Ascending aorta (tissue), 2 donors: ENCODE measurements around the gene MIEF1. TPM values are rescaled to one million over a fixed set of nuclear protein-coding genes. Genes with fewer than 3 reads are reported as not detected.
"Not testable (repeated sequence)": the region's sequence is repeated elsewhere in the genome, so short reads cannot be mapped to it uniquely, and the experiment has no call there.

ENCODE experiments used
- DNase-seq, 2 donors: peaks; one replicate each; pipeline ENCODE4 v3.0.0-alpha.2; 2019; ENCODE audit warnings: low spot score in 2 of 2
- H3K27ac ChIP-seq, 2 donors: fragments of 200-600 bp; sonication (generic); one replicate each; pipeline ENCODE4 v1.5.1; 2016 to 2017; ENCODE audit warnings: mild to moderate bottlenecking in 1 of 2
- H3K27me3 ChIP-seq: fragments of 200-600 bp; sonication (generic); one replicate; pipeline ENCODE4 v1.5.1; 2017
- H3K36me3 ChIP-seq, 2 donors: fragments of 200-600 bp; sonication (generic); one replicate each; pipeline ENCODE4 v1.5.1; 2016
- H3K4me1 ChIP-seq, 2 donors: fragments of 200-600 bp; sonication (generic); one replicate each; pipeline ENCODE4 v1.5.1; 2016 to 2017; ENCODE audit warnings: mild to moderate bottlenecking in 1 of 2
- H3K4me3 ChIP-seq, 2 donors: fragments of 200-600 bp; sonication (generic); one replicate each; pipeline ENCODE4 v1.5.1; 2016 to 2017; ENCODE audit warnings: mild to moderate bottlenecking in 1 of 2
- H3K9me3 ChIP-seq, 2 donors: fragments of 200-600 bp; sonication (generic); one replicate each; pipeline ENCODE4 v1.5.1; 2016
- intact Hi-C: fragments of 100-400 bp; cut with DNase I; formaldehyde crosslinking; loops from one replicate; pipeline ENCODE4 v1.15.1; 2023
- total RNA-seq: library from RNA; depleted of rRNA; stranded (reverse); fragments of >200 nt; gene quantifications from one replicate; pipeline ENCODE4 v1.1.0, GENCODE V29; 2016
- TF ChIP-seq, protein P1 (sequence below), 3 experiments: fragments of 200-600 bp in 2 of 3; fragments of 450-650 bp in 1 of 3; sonication (generic) in 2 of 3; IDR thresholded peaks; one replicate each; pipeline ENCODE4 v1.5.1; 2016 to 2019; ENCODE audit warnings: antibody characterized with exemption in 3 of 3, mild to moderate bottlenecking in 1 of 3, moderate library complexity in 1 of 3

Gene MIEF1
- total RNA-seq, 1 donor from 2014 or later: 22.5 TPM

DNA sequence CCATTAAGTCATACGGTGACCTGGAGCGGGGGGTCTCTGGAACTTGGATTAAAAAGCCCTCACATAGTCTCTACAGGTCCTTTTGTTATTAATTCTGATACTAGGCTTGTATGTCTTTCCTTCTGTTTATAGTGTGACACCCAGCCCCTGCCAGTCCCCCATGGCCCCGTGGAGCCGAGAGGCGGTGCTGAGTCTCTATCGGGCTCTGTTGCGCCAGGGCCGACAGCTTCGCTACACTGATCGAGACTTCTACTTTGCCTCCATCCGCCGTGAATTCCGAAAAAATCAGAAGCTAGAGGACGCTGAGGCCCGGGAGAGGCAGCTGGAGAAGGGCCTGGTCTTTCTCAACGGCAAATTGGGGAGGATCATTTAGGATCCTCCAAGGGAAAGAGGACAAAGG is 2.0 kb downstream of the MIEF1 start:
- Histone ChIP-seq H3K4me3 (no peak overlapping the region), H3K4me1 (peaks cover 6 to 19% of the 10 kb centered on the region in 2 donors), H3K27ac (no peak overlapping the region), H3K9me3 (no peaks in the 10 kb centered on the region), H3K27me3 (no peaks in the 10 kb centered on the region), H3K36me3 (peaks cover 39 to 48% of the 10 kb centered on the region in 2 donors)
- TF ChIP-seq, protein P1, sequence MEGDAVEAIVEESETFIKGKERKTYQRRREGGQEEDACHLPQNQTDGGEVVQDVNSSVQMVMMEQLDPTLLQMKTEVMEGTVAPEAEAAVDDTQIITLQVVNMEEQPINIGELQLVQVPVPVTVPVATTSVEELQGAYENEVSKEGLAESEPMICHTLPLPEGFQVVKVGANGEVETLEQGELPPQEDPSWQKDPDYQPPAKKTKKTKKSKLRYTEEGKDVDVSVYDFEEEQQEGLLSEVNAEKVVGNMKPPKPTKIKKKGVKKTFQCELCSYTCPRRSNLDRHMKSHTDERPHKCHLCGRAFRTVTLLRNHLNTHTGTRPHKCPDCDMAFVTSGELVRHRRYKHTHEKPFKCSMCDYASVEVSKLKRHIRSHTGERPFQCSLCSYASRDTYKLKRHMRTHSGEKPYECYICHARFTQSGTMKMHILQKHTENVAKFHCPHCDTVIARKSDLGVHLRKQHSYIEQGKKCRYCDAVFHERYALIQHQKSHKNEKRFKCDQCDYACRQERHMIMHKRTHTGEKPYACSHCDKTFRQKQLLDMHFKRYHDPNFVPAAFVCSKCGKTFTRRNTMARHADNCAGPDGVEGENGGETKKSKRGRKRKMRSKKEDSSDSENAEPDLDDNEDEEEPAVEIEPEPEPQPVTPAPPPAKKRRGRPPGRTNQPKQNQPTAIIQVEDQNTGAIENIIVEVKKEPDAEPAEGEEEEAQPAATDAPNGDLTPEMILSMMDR (IDR thresholded peaks at IDR 0.05): no peak
- intact Hi-C loops: no loop called here
- DNase-seq: no peak

DNA sequence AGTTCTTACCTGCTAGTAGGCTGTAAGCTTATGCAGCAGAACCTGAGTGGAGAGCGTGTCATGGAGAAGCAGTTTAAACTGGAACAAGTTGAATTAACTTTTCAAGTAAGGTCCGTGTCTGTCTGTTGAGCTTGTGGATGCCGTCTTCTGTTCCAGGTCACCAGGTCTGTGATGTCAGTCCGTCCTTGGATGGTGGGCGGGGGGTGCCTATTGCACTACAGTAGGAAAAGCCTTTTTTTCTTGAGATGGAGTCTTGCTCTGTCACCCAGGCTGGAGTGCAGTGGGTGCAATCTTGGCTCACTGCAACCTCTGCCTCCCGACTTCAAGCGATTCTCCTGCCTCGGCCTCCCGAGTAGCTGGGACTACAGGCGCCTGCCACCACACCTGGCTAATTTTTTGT is 4.9 kb downstream of the MIEF1 start:
- H3K36me3 ChIP-seq: peaks cover 52 to 78% of the 10 kb centered on the region in 2 donors
- intact Hi-C loops, DNase-seq: not testable (repeated sequence)

DNA sequence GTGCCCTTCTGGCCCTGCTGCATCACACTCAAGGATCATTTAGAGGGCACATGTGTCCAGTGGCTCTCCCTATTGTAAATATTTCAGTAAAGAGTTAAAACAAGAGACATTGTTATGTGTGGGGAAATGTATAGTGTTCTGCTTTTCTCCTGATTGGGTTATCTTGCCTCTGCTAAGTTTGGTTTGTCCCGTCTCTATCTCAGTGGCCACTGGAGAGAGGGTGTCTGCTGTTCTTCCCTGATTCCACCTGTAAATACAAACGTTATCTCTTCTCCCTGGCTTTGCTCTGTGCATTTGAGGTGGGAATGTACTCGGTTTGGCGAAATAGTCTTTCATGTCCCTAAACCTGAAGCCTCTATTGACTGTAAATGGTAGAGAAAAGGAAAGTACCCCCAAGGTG is 6.3 kb downstream of the MIEF1 start:
- Histone ChIP-seq H3K4me1 (peaks cover 0 to 4% of the 10 kb centered on the region in 2 donors), H3K9me3 (no peaks in the 10 kb centered on the region), H3K27ac (no peak overlapping the region), H3K36me3 (peaks cover 65 to 89% of the 10 kb centered on the region in 2 donors), H3K27me3 (no peaks in the 10 kb centered on the region), H3K4me3 (no peak overlapping the region)
- no peak for DNase-seq
- intact Hi-C loops: no loop called here
- TF ChIP-seq, protein P1 (IDR thresholded peaks at IDR 0.05): no peak

More for the DNA sequence above, 4.9 kb downstream of the MIEF1 start:
- not testable (repeated sequence) for H3K4me3 ChIP-seq, H3K27ac ChIP-seq, H3K27me3 ChIP-seq, H3K9me3 ChIP-seq
- peaks cover 0 to 11% of the 10 kb centered on the region in 2 donors for H3K4me1 ChIP-seq

DNA sequence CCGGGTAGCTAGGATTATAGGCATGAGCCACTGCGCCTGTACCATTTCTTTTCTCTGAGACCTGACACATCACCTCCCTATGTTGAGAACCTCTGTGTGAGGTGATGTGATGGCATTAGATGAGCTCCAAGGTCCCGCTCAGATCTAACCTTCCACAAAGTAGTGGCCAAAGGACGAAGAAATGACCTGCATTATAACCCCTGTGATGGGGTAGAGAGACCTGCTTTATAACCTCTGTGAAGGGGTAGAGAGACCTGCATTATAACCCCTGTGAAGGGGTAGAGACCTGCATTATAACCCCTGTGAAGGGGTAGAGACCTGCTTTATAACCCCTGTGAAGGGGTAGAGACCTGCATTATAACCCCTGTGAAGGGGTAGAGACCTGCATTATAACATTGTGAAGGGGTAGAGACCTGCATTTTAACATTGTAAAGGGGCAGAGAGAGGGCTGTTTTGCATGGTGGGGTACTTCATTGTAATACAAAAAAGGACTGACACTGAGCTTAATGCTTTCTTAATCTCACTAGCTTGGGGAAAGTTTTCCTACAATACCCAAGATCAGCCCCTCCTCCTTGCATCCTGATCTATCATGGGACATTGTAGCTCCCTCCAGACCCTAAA is 8.5 kb downstream of the MIEF1 start:
- intact Hi-C loops: no loop called here
- no peaks in the 10 kb centered on the region for H3K9me3 ChIP-seq
- H3K27ac ChIP-seq: no peak overlapping the region
- TF ChIP-seq, protein P1 (IDR thresholded peaks at IDR 0.05): no peak
- no peaks in the 10 kb centered on the region for H3K4me1 ChIP-seq
- H3K4me3 ChIP-seq: no peak overlapping the region
- H3K27me3 ChIP-seq: no peaks in the 10 kb centered on the region
- DNase-seq: no peak
- H3K36me3 ChIP-seq: peaks cover 71 to 94% of the 10 kb centered on the region in 2 donors

DNA sequence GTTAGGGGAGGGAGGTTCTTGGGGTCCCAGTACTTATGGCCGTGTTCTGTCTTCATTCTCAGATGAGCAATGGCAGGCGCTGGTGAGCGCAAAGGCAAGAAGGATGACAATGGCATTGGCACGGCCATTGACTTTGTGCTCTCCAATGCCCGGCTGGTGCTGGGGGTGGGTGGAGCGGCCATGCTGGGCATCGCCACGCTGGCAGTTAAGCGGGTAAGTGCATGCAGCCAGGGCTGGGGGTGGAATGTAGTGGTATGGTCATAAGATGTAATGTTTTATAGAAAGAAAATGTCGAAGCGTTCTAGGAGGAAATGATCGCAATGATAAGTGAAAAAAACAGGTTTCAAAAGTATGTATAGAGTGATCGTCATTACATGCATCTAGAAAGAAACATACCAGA is 9.1 kb downstream of the MIEF1 start:
- Histone ChIP-seq H3K27me3 (no peaks in the 10 kb centered on the region), H3K36me3 (peaks cover 67 to 94% of the 10 kb centered on the region in 2 donors), H3K27ac (no peak overlapping the region), H3K4me3 (no peak overlapping the region), H3K9me3 (no peaks in the 10 kb centered on the region), H3K4me1 (no peaks in the 10 kb centered on the region)
- TF ChIP-seq, protein P1 (IDR thresholded peaks at IDR 0.05): no peak
- intact Hi-C loops: no loop called here
- no peak for DNase-seq

DNA sequence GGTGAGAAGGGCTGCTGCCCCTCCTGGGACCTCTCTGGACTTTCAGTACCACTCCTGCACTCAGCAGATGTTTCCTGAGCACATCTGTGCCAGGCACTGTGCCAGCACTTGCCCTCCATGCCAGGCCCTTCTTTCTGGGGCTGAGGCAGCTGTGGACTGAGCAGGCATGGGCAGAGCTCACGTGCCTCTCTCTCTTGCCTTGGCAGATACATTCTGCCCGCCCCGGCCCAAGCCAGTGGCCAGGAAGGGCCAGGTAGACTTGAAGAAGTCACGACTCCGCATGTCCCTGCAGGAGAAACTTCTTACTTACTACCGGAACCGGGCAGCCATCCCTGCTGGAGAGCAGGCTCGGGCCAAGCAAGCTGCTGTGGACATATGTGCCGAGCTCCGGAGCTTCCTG is 9.9 kb downstream of the MIEF1 start:
- Histone ChIP-seq H3K4me1 (no peaks in the 10 kb centered on the region), H3K27me3 (no peaks in the 10 kb centered on the region), H3K36me3 (peaks cover 59 to 91% of the 10 kb centered on the region in 2 donors), H3K4me3 (no peak overlapping the region), H3K9me3 (no peaks in the 10 kb centered on the region), H3K27ac (no peak overlapping the region)
- TF ChIP-seq, protein P1 (IDR thresholded peaks at IDR 0.05): no peak
- DNase-seq: no peak
- intact Hi-C loops: no loop called here
